ENCODE measurements around the gene DOCK10.

DOCK10 gene

DNA sequence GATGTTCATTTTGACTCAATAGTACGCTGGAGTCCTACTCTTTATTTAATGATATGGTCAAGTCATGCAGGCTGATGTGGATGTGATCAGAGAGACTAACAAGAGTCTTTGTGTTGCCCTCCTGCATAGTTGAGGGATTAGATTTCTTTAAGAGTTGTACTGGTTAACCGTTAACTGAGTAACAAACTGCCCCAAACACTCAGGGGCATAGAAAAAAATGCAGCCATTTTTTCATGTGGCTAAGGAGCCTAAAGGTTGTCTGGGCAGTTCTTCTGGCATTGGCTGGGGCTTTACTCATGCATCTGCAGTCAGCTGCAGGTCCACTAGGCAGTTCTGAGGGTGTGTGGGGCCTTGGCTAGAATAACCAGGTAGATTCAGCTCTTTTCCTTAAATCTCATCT lies 32.5 kb downstream of the DOCK10 start:
- DNase-seq = no peak

DNA sequence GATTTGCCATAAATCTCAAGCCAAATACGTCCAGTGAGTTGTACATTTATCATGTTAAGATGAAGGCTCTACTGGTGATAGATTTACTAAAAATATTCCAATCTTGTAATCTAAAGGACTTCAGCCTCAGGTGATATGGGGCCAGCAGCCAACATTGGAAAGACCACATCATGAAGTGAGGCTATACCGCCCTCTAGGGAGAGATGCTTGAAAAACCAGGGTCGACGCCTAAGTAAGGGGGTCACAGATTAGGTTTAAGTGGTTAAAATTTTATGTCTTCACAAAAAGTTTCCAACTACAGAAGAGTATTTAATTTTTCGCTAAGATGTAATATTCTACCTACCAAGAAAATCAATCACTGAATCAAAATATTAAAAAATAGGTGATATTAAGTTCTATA lies 33.3 kb downstream of the DOCK10 start:
- DNase-seq = peak; percentile 68

DNA sequence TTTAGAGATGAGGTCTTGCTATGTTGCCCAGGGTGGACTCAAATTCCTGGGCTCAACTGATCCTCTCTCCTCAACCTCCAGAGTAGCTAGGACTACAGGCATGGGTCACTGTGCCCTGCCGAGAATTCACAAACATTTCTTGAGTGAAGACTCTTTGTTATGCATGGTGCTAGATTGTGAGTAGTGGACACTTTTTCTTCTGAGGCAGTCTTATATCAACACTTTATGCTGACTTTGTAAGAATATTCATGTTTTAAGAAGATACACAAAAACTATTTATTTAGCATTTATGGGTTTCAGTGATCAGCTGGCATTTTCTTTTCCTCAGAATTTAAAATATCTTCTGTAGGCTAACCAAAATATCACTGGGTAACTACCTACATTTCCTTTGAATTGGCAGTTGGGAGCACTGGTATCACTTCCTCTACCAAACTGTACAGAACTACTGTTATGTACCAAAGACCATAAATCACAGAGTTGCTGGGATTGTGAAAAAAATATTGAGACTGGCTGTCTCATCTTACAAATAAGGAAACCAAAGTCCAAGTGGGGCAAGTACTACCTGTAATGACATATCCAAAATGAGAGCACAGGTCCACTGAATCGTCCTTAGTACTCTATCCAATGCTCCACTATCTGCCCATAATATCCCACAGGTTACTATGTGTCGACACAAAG lies 34.0 kb downstream of the DOCK10 start:
- DNase-seq = no peak

DNA sequence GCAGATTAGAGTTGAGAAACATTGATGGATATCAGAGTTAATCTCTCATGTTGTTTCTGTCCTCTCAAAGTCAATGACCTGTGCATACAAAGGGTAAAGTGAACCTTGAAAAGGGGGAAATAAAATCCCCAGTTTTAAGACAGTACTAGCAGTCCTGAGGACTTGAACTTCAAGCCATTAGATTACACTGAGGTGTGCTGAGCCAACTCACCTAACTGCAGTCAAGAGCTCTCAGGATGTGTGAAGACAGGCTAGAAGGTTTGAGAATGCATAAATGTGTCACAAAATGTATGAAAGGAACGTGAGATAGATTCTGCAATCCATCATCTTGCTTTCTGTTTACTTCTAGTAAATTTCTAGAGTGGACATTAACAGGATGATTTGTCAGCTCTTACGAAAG lies 35.5 kb downstream of the DOCK10 start:
- DNase-seq = no peak

DNA sequence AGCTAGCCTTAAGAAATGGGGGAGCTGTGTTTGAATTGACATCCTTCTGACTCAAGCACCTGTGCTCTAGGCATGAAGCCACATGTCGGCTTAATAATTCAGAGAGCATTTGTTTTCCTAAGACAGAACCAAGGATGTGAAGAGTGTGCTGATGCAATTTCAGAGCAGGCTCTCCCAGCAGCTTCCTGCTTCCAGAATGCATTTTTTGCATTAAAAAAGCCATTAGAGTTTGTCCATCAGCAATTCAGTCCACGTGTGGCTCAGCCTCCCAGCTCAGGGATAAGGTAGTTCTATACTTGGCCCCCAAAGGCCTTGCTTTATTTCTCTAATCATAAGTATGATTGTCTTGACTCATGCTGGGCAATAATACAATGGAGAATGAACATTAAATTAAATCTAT lies 37.7 kb downstream of the DOCK10 start:
- DNase-seq = no peak

DNA sequence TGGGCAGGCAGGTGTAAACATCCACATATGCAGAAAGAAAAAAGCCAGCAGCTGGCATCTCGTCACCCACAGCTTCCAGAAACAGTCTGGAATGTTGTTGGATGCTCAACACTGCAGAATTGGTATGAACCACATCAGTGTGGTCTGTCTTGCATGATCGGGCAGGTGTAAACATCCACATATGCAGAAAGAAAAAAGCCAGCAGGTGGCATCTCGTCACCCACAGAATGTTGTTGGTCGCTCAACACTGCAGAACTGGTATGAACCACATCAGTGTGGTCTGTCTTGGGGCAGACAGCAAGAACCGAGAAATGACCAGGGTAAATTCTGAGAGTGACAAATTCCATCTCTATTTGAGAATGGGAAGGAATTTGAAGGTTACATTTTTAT lies 39.6 kb downstream of the DOCK10 start:
- DNase-seq = no peak

DNA sequence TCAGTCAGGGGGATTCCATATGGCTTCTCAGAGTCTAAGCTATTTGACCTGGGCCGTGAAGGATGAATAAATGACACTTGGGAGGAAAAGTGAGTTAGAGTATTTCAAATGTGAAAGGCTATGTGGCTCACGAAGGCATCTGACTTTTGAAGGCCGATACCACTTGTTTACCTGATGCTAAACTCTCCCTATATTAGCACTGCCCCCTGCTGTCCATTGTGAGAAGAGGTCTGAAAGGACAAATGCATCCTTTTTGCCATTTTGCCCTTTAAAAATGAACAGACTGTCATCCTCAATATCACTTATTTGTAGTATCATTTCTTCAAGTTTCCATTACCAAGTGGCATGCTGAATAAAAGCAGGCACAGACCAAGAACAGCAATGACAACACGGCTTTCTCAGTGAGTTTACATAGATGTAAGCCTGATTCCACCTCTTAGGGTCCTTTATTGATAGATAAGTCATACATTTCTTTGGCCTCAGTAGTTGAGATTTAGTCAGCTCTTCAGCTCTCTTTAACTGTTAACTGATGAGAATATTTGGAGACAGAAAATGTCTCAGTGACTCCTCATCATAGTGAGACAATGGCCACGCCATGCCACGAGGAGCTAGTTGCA lies 40.1 kb downstream of the DOCK10 start:
- DNase-seq = peak; percentile 85

DNA sequence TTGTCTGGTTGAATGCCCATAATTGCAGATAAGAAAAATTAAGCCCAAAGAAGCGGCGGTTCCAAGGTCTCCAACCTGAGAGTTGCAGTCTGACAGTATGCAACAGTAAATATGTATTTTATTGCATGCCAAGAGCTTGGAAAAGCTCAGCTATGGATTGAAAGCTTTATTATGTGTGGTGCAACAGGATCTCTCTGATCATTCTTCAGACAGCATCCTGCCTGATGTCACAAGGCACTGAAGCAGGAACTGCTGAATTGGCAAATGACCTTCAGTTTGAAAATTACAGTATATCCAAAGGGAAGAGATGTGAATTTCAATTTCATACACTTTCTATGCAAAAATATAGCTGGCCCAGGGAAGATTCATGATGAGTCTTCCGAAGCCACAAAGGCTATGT lies 42.5 kb downstream of the DOCK10 start:
- no peak for DNase-seq

DNA sequence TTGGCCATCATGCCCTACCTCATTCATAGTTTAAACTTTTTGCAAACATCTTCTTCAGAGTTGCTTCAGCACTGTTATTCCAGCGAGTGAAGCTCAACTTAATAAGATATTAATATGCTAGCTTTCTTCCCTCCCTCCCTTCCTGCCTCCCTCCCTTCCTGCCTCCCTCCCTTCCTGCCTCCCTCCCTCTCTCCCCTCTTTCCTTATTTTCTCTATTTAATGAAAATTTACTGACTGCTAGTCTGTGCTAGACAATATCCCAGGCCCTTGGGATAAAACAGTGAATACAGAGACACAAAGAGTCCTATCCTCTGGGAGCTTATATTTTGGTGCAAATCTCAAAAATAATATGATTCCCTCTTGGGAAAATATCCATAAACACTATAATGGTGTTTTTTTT lies 42.9 kb downstream of the DOCK10 start:
- no peak for DNase-seq

DNA sequence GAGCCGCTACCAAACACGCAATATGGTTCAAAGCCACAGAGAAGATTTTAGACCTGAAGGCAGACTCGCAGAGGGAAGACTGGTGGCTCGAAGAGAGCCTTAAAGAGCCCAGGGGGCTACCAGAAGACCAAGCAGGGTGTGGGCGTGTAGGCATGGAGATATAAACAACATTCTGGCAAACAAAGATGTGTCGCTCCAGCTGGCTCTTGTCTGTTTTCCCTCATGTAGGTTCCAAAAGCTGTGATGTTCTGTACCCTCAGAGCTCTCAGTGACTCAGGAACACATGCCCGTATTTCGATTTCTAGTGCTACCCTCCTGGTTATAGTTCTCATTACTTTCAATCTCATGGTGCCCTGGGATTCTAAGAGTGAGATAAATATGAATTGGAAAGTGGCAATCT lies 44.5 kb downstream of the DOCK10 start:
- DNase-seq = no peak

DNA sequence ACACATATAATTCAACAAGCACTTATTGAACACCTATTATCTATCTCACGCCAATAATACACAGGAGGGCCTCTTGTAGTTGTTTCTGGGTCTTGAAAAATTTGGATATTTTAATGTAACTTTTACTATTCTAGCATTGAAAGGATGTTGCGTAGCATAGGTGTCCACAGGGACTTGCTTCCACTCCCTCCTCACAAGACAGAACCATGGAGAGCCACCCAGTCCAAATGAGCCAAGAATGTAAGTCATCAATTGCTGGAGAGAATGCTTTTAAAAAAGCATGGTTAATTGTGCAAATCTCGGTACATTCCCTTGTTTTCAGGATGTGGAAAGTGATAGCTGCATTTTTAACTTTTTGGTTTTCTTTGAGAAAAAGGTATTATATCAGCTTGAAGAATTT lies 46.8 kb downstream of the DOCK10 start:
- no peak for DNase-seq

DNA sequence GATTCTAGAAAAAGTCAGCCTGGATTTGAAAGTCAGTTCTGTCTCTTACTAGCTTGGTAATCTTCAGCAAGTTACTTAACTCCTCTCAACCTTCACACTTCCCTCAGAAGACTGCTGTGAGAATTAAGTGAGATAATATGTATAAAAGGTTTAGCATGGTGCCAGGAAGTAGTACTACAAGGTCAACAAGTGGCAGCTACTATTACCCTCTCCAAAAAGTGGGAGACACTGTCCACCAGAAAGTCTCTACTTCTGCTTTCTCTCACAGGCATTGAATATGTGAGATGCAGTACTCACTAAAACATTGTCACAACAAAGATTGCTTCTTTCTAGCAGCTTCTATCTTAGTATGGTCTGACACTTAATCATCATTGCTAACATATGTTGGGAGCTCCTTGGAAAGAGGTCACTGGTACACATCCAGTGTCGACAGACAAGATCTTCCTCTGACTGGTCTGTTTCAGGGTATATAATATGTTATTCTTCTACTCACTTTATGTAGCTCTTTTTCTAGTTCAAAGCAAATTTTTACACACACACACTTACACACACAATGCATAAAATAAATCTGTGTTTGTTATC lies 47.9 kb downstream of the DOCK10 start:
- no peak for DNase-seq

DNA sequence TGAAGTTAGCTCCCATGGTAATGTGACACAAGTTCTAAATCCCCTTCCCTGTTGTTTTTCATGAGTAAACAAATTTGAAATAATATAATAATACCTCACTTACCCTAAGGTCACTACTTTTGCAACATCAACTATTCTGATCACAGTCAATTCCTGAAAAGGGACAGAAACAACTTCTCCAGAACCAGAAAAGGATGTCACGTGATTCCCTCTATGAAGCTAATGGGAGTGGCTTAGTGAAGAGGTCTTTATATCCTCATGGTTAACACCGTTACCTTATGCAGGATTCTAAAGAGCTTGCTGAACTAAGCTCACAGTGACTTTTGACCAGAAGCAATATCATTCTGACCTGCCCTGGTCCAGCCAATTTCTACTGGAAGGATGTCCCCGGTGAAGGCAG lies 51.6 kb downstream of the DOCK10 start:
- DNase-seq = no peak

DNA sequence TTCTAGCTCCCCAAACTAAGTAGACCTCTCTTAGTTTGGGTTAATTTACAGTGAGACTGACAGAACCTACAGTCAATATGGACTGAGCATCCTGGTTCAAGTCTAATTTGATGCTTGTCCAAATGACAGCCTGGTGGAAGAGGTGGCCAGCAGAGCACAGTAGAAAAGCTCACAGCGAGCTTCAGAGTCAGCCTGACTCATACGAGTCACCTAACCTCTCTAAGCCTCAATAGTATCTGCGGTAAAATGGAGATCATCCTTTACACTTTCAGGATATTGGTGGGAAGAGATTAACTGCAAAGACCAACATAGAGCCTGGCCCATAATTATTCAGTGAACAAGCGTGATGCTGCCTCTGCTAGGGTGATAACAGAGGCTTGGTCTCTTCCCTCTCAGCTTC lies 54.5 kb downstream of the DOCK10 start:
- DNase-seq = no peak

DNA sequence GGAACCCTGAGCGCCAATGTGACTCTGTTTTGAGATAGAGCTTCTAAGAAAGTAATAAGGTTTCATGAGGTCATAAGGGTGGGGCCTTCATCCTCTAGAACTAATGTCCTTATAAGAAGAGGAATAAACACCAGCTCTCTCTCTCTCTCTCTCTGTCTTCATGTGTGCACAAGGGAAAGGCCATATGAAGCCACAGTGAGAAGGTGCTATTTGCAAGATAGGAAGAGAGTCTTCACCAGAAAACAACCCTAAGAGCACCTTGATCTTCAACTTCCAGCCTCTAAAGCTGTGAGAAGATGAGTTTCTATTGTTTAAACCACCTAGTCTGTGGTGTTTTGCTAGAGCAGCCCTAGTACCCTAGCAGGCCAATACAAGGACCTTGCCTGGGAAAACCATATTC lies 55.8 kb downstream of the DOCK10 start:
- no peak for DNase-seq

DNA sequence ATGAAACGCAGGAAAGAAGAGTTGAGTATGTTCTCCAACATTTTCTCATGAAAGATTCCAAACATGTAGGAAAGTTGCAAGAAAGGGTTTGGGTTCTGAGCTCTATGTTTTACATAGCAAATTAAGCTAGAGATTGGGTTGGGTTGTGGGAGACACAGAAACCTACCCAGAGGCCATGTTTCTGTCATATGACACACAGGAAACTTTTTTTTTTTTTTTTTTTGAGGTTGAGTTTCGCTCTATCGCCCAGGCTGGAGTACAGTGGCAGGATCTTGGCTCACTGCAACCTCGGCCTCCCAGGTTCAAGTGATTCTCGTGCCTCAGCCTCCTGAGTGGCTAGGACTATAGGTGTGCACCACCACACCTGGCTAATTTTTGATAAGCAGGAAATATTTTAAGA lies 57.6 kb downstream of the DOCK10 start:
- no peak for DNase-seq

DNA sequence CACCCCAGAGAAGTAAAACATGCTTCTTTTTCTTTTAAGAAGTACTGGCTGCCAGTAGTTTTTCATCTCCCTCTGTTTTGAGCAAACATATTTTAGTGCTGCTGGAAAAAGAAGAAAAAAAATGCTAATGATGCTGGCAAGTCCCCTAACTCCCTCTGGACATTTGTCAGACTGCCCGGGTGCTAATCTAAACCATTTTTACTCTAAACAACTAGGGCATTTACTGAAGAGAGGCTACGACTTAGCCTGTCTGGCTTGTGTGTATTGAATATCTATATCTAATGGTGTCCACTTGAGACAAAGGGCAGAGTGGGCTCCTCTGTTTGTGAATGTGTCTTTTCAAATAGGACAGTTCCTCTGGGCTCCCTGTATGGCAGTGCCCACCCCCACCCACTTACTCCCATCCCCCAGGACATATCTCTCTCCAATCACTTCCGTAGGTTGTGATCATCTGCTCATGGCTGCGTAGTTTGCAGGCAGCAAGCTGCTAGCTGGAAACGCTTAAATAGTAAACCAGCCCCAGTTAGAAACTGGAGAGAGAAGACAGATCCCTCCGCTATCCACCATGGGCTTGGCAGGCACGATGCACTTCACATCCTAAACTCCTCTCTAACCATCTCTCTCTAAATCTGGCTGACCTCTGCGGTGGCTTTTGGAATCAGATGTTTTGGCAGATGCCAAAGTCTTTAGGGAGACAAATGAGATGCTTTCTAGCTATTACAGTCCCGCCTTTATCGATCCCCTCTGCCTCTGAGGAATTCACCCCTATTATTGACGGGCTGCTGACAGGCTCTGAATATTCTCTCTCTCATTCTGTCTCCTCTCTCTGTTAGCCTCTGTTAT lies 58.3 kb downstream of the DOCK10 start:
- DNase-seq = no peak

DNA sequence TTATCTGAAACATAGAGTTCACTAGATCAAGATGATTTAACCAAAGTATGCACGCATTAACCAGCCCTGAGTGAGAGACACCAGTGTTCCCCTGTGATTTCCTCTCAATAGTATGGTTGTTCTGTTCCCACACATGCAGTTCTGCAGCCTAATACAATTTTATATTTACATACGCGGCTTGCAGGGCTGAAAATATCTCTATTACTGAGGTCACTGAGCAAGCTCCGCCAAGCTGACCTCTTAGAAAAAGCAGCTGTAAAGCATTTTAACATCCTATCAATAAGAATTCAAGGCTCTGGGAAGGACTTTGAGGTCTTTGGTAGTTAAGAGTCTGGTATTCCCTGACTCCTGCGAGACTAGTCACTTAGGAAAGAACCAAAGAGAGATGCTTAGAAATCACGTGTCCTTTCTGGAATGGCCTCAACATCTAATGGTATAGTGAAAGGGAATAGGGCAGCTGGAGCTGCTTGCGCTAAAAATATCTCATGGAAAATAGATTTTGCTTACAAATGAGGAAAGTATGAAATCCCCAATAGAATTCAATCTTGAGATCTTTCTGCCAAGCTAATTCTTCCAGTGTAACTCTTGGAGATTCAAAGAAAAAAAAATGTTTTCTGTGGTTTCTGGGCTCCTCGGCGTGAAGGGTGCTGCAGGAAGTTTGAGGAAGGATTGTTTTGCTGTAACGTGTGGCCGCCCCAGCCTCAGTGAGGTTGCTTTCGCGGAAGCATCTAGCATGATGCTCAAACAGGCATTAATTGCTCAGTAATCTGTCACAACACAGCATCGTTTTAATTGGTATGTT lies 59.2 kb downstream of the DOCK10 start:
- DNase-seq = no peak

DNA sequence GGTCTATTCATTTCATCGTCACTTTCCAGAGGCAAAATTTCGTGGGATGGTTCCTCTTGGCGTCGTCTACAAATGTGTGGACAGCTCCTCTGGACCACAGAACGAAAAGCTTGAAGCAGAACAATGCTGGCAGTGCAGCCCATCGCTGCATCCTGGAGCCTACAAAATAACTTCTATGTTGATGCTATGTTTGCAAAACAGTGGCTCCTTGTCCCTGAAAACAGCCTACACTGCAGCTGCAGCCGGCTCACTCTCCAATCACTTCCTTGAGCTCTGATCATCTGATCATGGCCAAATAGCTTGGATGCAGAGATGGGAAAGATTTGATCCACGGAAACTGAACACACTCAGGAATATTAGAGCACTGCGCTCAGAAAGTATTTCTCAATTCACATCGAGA lies 60.0 kb downstream of the DOCK10 start:
- DNase-seq = no peak

DNA sequence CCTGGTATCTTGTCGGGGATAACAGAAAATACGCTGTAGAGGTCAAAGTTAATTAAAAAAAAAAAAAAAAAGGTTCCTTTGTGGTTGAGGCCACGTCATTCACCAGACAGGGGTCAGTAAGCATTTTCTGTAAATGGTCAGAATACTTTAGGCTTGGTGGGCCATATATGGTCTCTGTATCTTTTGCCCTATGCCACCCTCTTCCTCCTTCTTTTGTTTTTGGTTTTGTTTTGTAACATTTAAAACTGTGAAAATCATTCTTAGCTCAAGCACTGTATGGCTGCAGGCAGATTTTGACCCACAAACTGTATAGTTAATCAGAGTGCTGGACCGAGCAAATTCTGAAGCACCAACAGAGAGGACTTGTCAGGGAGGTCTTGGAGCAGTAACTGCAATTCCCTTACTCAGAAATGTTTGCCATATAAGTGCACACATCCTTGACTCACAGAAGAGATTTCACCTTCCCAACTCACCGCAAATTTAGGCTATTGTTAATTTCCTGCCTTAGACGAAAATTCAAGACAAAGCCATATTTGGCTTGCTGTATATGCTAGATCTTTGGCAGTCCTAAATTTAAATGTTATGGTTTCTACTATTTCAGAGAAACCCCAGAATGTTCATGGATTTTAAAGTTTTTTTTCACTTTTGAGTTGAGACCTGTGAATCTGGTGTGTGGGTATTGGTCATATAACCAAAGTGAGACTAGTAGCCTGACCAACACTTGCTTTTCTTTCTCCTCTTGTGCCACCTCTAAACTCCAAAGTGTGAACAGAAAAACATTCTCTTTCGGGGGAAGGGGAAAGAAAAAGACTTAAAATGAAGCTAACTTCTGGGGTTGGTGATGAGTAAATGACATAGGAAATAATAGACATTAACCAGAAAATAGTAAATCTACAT lies 65.4 kb downstream of the DOCK10 start:
- DNase-seq = no peak

DNA sequence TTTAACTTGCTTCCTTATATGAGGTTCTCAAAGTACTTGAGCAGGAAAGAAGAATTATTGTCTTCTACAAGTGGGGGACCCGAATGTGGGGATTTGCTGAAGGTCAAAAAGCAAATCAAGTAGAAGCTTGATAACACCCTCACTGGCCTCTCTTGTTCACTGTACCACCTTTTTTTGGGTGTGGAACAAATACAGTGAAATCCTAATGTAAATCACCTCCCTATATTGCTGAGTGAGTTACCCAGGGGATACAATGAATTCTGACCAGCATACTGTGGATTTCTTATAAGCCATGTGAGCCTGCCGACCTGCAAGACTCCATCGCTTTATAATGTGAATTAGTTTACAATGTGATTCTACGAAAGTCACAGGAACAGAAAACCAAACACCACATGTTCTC lies 66.5 kb downstream of the DOCK10 start:
- DNase-seq = no peak
